ENCODE results near the gene LRMDA.
"Not testable (repeated sequence)": the region's sequence is repeated elsewhere in the genome, so short reads cannot be mapped to it uniquely, and the experiment has no call there.

The LRMDA gene

DNA sequence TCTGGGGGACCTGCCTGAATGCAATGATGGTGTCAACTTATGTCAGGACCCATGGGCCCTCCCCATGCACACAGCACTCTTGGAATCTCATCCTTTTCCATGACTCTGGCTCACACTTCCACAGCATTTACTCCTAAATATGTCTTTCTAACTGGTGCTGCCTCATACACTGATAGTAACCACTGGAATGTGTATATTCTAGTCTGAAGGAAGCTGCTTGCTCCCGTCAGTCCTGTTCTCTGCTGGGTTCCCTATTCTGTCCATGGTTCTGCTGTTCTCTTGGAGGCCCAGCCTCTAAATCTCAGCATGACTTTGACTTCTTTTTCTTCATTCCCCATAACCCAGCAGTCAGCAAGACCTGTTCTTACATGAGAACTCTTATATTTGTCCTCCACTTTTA lies 1151.1 kb downstream of the LRMDA start:
- DNase-seq (ENCODE audit: low read depth, low spot score): no peak

DNA sequence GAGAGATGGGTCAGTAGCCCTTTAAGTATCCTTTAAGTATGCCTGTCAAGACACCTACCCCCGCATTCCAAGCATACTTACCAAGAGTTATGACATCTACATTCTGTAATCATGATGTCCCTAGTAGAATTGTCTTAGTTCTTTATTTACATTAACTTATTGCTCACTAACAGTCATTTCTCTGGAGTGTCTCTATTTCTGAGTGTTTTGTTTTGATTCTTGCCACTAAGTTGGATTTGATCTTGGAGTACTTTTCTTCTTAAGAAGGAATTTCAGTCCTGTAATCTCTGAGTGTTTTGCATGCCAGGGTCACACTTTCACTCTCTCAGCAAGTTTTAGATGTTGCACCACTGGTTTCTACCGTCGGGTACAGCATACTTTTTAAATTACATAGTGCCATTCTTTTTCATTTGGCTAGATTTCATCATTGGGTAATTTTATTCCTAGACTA lies 1152.3 kb downstream of the LRMDA start:
- no peak for DNase-seq (ENCODE audit: low read depth, low spot score)

DNA sequence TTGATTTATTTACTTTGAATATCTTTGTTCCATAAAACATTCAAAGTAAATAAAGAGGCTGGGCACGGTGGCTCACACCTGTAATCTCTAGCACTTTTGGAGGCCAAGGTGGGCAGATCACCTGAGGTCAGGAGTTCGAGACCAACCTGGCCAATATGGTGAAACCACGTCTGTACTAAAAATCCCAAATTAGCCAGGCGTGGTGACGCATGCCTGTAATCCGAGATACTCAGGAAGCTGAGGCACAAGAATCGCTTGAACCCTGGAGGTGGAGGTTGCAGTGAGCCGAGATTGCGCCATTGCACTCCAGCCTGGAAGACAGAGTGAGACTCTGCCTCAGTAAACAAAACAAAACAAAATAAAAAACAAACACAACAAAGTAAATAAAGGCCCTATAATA lies 1153.0 kb downstream of the LRMDA start:
- DNase-seq (ENCODE audit: low read depth, low spot score): not testable (repeated sequence)

Data from activated naive CD8-positive, alpha-beta T cell treated with anti-CD3 and anti-CD28 coated beads, Interleukin-2, amount 50 U/mL, for 16 hours (primary cell).